Upper lobe of right lung (tissue), 1 donor: ENCODE results near the gene MYH10. TPM values are rescaled to one million over a fixed set of nuclear protein-coding genes. Genes with fewer than 3 reads are reported as not detected.

Source experiments
- ATAC-seq: fragments of 200-7000 bp; cut with Tn5 transposase; one replicate; pipeline ENCODE4 v1.9.1; 2020; ENCODE audit warnings: mild to moderate bottlenecking, moderate library complexity
- DNase-seq: peaks from one replicate; pipeline ENCODE4 v3.0.0-alpha.2; 2020
- H3K27ac ChIP-seq: fragments of 200-600 bp; one replicate; pipeline ENCODE4 v1.8.0; 2022
- H3K27me3 ChIP-seq: fragments of 200-600 bp; one replicate; pipeline ENCODE4 v1.8.0; 2022; ENCODE audit warnings: mild to moderate bottlenecking
- H3K36me3 ChIP-seq: fragments of 200-600 bp; one replicate; pipeline ENCODE4 v1.8.0; 2022
- H3K4me1 ChIP-seq: fragments of 200-600 bp; one replicate; pipeline ENCODE4 v1.8.0; 2022
- H3K4me3 ChIP-seq: fragments of 200-600 bp; one replicate; pipeline ENCODE4 v1.8.0; 2022; ENCODE audit warnings: mild to moderate bottlenecking
- H3K9me3 ChIP-seq: fragments of 200-600 bp; one replicate; pipeline ENCODE4 v1.8.0; 2022
- CTCF ChIP-seq: fragments of 200-600 bp; IDR thresholded peaks from one replicate; pipeline ENCODE4 v1.8.0; 2022; ENCODE audit warnings: antibody characterized with exemption
- intact Hi-C: fragments of 100-400 bp; cut with DNase I; formaldehyde crosslinking; loops from one replicate; pipeline ENCODE4 v1.11.0; 2022
- total RNA-seq: library from RNA; stranded (reverse); fragmentation: NEBNext Ultra II Directional; extraction: Animal tissue kit (Norgen Biotek cat#: 25700); gene quantifications from one replicate; pipeline ENCODE4 v1.2.1, GENCODE V29; 2021
- donor health status: DM: no; HTN: yes; CAD: no; lungs with severe emphysema.

The MYH10 gene
- total RNA-seq, 1 donor from 2014 or later = 205 TPM

GRCh38 chr17:8647956-8648355 lies 17.4 kb upstream of the MYH10 start:
- no peaks in the 10 kb centered on the region for H3K36me3 ChIP-seq
- H3K4me3 ChIP-seq = no peak overlapping the region
- peaks cover 5% of the 10 kb centered on the region for H3K27me3 ChIP-seq
- TF ChIP-seq CTCF = no peak
- no peaks in the 10 kb centered on the region for H3K9me3 ChIP-seq
- no peaks in the 10 kb centered on the region for H3K4me1 ChIP-seq
- intact Hi-C loops = no loop called here
- H3K27ac ChIP-seq = no peak overlapping the region
- ATAC-seq (no peak), DNase-seq (no peak)

- no peak for TF ChIP-seq CTCF
- intact Hi-C loops = no loop called here
- Histone ChIP-seq H3K27ac (no peak overlapping the region), H3K27me3 (peaks cover 5% of the 10 kb centered on the region), H3K36me3 (no peaks in the 10 kb centered on the region), H3K9me3 (no peaks in the 10 kb centered on the region), H3K4me3 (no peak overlapping the region), H3K4me1 (no peaks in the 10 kb centered on the region)
- ATAC-seq (no peak), DNase-seq (no peak)
These were observed 16.7 kb upstream of the MYH10 start for GRCh38 chr17:8647202-8647601.

- H3K27ac ChIP-seq = no peak overlapping the region
- DNase-seq = no peak
- no peaks in the 10 kb centered on the region for H3K4me1 ChIP-seq
- no peaks in the 10 kb centered on the region for H3K9me3 ChIP-seq
- no peaks in the 10 kb centered on the region for H3K36me3 ChIP-seq
- intact Hi-C loops = no loop called here
- ATAC-seq = no peak
- TF ChIP-seq CTCF = no peak
- H3K27me3 ChIP-seq = no peaks in the 10 kb centered on the region
- no peak overlapping the region for H3K4me3 ChIP-seq
These were observed 14.0 kb upstream of the MYH10 start for GRCh38 chr17:8644507-8644902.

- ATAC-seq (no peak), DNase-seq (no peak)
- Histone ChIP-seq H3K4me1 (no peaks in the 10 kb centered on the region), H3K36me3 (no peaks in the 10 kb centered on the region), H3K4me3 (no peak overlapping the region), H3K27me3 (no peaks in the 10 kb centered on the region), H3K27ac (no peak overlapping the region), H3K9me3 (no peaks in the 10 kb centered on the region)
- no peak for TF ChIP-seq CTCF
- intact Hi-C loops = no loop called here
These were observed 13.5 kb upstream of the MYH10 start for GRCh38 chr17:8643855-8644506.

GRCh38 chr17:8639709-8640108 lies 9.2 kb upstream of the MYH10 start:
- no peak for TF ChIP-seq CTCF
- ATAC-seq = no peak
- intact Hi-C loops = no loop called here
- H3K27ac ChIP-seq = no peak overlapping the region
- no peaks in the 10 kb centered on the region for H3K27me3 ChIP-seq
- H3K4me1 ChIP-seq = no peaks in the 10 kb centered on the region
- no peak for DNase-seq
- no peaks in the 10 kb centered on the region for H3K36me3 ChIP-seq
- H3K4me3 ChIP-seq = no peak overlapping the region
- H3K9me3 ChIP-seq = no peaks in the 10 kb centered on the region

- H3K36me3 ChIP-seq = no peaks in the 10 kb centered on the region
- H3K4me3 ChIP-seq = no peak overlapping the region
- no peak for DNase-seq
- no peak for TF ChIP-seq CTCF
- H3K4me1 ChIP-seq = peaks cover 5% of the 10 kb centered on the region
- ATAC-seq = no peak
- intact Hi-C loops = no loop called here
- H3K27ac ChIP-seq = no peak overlapping the region
- H3K9me3 ChIP-seq = no peaks in the 10 kb centered on the region
- H3K27me3 ChIP-seq = peaks cover 5% of the 10 kb centered on the region
These were observed 1.5 kb upstream of the MYH10 start for GRCh38 chr17:8632061-8632460.
